ENCODE measurements around the gene F2.

Gene F2

DNA sequence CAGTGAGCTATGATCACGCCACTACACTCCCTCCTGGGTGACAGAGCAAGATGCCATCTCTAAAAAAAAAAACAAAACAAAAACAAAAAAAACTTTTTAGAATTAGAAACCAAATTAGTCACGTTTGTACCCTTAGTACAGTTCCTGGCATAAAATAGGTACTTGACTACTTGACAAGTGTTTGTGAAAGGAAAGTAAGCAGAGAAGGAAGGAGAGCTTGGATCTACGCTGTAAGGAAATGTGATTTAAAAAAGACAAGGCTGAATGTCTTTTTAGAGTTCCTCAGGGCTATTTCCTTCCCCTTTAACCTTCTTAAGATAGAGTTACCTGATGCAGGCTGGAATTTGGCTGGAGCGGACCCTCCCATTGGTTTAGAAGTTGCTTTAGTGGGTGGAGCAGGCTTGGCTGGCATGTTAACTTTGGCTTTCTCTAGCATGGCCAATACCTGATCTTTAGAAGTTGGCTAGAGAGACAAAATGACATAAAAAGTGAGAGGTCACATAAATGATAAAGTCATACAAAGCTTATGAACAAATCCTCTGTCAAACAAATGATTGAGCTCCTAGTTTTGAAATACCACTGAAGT lies 50.7 kb downstream of the F2 start:
- TF ChIP-seq, protein P1, sequence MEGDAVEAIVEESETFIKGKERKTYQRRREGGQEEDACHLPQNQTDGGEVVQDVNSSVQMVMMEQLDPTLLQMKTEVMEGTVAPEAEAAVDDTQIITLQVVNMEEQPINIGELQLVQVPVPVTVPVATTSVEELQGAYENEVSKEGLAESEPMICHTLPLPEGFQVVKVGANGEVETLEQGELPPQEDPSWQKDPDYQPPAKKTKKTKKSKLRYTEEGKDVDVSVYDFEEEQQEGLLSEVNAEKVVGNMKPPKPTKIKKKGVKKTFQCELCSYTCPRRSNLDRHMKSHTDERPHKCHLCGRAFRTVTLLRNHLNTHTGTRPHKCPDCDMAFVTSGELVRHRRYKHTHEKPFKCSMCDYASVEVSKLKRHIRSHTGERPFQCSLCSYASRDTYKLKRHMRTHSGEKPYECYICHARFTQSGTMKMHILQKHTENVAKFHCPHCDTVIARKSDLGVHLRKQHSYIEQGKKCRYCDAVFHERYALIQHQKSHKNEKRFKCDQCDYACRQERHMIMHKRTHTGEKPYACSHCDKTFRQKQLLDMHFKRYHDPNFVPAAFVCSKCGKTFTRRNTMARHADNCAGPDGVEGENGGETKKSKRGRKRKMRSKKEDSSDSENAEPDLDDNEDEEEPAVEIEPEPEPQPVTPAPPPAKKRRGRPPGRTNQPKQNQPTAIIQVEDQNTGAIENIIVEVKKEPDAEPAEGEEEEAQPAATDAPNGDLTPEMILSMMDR (IDR thresholded peaks at IDR 0.05; ENCODE audit: extremely low read depth, missing control alignments), result no peak
- no peak for DNase-seq (ENCODE audit: low spot score)

DNA sequence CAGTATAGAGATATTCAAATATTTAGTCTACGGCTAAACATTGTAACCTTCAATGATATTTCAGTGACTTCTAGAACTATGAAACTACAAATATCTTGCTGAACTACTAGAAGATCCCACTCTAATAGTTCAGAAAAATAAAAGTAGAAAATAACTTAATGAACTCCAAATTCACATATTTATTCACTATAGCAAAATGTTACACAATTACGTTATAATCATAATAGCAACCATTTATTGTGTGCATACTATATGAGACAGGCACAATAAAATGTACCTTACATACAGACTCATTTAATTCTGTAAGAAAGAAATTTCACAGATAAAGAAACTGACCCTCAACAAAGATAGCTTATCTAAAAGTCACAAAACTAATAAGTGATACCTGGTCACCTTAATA lies 57.9 kb downstream of the F2 start:
- TF ChIP-seq, protein P1 (IDR thresholded peaks at IDR 0.05; ENCODE audit: extremely low read depth, missing control alignments), result no peak
- DNase-seq (ENCODE audit: low spot score), result no peak

DNA sequence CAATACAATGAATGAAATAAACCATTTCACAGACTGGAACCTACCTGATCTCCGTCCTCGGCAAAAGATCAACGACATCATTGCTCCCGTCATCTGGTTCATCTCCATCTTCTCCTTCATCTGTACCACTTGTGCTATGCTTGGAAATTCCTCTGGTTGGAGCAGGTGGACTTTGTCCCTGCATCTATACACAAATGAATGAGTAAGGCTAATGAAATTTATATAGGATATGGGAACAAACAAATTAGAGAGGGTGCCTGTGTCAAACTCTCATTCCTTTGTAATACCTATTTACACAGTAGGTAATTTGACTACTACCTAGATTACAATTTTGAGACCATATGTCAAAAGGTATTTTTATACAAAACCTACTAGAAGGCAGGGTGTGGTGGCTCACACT lies 59.4 kb downstream of the F2 start:
- TF ChIP-seq, protein P1 (IDR thresholded peaks at IDR 0.05; ENCODE audit: extremely low read depth, missing control alignments), result no peak
- no peak for DNase-seq (ENCODE audit: low spot score)

All from GM20000 (cell line).